GM18505 (cell line): ENCODE data around the gene NEO1.

Source experiments
- ATAC-seq: cut with Tn5 transposase; IDR thresholded peaks from one replicate; pipeline ENCODE4 v1.9.1; 2021; ENCODE audit not compliant: unreplicated experiment
- POLR2A ChIP-seq: IDR thresholded peaks from 4 replicates; pipeline ENCODE4 v1.6.1; 2011; ENCODE audit warnings: borderline replicate concordance; ENCODE audit not compliant: insufficient read depth, insufficient read length; ENCODE audit errors: extremely low read depth

NEO1 gene

GRCh38 chr15:73303636-73304035 is 251.4 kb downstream of the NEO1 start:
- ATAC-seq = no peak
- TF ChIP-seq POLR2A = no peak

DNA sequence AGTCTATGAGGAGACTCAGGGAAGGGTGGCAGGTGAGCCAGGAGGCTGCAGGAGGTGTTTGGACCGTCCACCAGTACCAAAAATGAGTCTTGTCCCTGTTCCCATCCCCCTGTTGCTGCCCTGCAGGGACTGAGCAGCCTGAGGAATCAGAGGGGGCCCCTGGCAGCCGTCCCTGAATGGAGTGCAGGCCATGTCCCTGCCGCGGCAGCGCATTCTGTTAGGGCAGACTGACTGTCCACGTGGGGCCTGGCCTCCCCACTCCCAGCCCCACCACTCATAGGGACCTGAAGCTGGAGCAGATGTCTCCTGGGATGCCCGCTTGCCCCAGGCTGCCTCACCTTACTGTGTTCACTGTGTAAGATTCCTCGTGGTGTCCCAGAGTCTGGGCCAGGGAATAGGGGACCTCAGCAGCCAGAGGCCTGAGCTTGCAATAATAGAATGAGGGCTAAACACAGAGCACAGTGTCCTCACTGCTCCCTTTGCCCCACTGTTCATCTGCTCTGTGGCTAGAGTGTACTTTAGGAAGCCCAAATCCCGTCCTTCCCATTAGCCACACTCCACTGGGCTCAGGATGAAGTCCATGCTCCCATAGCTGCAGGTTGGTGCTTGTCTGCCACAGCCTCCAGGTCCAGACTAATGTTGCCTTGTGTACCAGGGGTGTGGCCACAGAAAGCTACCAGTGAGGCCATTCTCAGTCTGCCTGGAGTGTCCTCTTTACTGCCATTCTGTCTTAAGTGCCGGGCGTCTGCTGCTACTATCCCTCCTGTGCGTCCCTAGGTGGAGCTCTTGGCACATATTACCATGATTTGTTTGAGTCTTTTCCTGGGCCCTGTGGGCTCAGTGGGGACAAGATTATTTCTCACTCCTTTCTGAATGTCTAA is 253.3 kb downstream of the NEO1 start:
- no peak for TF ChIP-seq POLR2A
- ATAC-seq = no peak

- no peak for TF ChIP-seq POLR2A
These were observed 256.0 kb downstream of the NEO1 start for GRCh38 chr15:73308305-73308704.

GRCh38 chr15:73313861-73314260 is 261.6 kb downstream of the NEO1 start:
- ATAC-seq = no peak
- TF ChIP-seq POLR2A = no peak

More at GRCh38 chr15:73308305-73308704, 256.0 kb downstream of the NEO1 start:
- ATAC-seq = no peak

- ATAC-seq = no peak
- no peak for TF ChIP-seq POLR2A
These were observed 265.6 kb downstream of the NEO1 start for GRCh38 chr15:73317651-73318462.

- ATAC-seq = no peak
- TF ChIP-seq POLR2A = no peak
These were observed 266.4 kb downstream of the NEO1 start for GRCh38 chr15:73318463-73319351.

DNA sequence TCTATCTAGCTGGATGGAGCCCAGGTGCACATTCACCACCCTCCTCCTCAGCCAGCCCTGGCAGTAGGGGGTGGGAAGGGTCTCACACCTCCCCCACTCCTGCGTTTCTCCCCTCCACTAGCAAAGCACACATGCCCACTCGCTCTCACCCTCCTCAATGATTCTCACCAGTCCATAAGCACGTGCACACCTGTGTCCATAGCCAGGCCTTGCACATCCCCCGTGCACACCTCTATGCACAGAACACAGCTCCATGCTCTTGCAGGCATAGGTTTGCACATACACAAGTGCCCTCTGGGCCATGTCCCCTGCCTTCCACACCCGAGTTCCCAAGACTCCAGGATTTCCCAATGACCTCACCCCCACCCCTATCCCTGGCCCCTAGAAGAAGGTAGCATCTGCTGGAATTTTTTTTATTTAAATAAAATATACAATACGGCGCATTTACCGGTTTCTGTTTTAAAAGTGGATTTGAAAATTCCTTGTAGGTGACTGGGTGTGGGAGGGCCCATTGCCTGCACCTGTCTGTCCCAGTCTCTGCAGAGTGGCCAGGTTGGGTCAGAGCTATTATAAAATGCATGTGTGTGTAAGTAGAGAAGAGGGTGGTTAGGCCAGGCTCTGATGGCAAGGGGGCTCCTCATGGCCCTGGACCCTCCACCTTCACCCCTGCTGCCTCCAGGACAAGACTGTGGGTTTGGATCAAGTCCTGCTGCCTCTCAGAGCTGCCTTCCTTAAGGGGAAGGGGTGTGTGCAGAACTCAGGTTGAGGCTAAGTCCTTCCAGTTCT is 267.4 kb downstream of the NEO1 start:
- TF ChIP-seq POLR2A = no peak
- ATAC-seq = no peak

DNA sequence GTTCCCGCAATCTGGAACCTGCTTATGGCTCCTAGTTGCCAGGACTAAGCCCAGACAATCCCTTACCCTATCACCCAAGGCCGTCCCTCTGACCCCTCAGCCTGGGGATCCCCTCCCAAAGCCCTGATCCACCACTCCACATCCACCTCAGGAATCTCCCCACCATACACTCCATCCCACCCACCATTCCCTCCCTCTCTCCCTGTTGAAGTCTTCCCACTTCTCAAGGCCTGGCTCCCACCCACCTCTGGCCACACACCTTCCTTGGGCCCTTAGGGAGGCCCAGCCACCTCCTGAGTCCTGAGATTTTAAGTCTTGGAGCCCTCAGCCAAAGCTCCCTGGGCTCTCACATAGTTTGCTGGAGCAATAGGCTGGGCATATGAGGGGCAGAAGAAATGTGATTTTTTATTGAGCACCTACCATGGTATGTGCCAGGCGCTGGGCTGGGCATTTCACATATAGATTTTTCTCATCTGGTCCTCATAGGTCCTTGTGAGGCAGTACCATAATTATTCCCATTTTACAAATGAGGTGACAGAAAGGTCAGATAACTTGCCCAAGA is 268.4 kb downstream of the NEO1 start:
- ATAC-seq = no peak
- TF ChIP-seq POLR2A = no peak

GRCh38 chr15:73321496-73322450 is 269.5 kb downstream of the NEO1 start:
- no peak for TF ChIP-seq POLR2A
- no peak for ATAC-seq

DNA sequence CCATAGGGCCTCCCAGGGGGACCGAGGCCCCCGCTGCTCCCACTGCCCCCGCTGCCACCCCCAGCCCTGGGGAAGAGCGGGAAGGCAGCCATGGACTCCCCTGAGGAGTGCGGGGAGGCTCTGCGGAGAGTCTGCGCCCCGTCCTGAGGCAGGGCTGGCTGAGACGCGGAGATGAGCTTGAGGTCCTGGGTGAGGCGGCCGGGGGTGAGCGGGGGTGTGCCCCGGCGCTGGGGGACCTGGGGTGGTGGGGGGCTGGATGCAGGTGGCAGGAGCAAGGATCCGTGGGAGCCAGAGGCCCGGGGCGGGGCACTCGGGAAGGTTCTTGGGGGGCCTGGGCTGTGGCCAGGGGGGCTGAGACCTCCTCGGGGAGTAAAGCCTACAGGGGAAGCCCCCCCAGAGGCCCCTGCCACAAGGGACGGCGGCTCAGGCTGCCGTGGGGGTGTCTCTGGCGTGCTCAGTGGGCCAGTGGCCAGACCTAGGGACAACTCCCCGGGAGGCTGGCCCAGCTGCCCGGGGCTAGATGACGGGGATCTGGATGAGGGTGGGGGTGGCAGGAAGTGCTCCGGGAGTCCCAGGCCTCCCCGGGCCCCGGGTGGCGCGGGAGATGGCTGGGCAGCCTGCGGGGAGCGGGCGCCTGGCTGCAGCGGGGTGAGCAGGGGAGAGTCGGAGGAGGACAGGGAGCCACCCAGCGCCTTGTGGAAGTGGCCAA is 270.6 kb downstream of the NEO1 start:
- ATAC-seq = no peak
- TF ChIP-seq POLR2A = no peak
